GM21423 (cell line): ENCODE data around the gene LMF2.

Experiments
- ATAC-seq: cut with Tn5 transposase; IDR thresholded peaks from one replicate; pipeline ENCODE4 v1.9.1; 2021; ENCODE audit warnings: mild to moderate bottlenecking, moderate library complexity; ENCODE audit not compliant: unreplicated experiment

The LMF2 gene

GRCh38 chr22:50505276-50505775 lies 2.2 kb downstream of the LMF2 start:
- no peak for ATAC-seq

GRCh38 chr22:50504369-50505211 lies 2.9 kb downstream of the LMF2 start:
- ATAC-seq = no peak

GRCh38 chr22:50503475-50504145 lies 3.9 kb downstream of the LMF2 start:
- ATAC-seq = no peak

GRCh38 chr22:50502628-50503474 lies 4.7 kb downstream of the LMF2 start:
- ATAC-seq = no peak

GRCh38 chr22:50502096-50502495 lies 5.4 kb downstream of the LMF2 start:
- ATAC-seq = no peak

- ATAC-seq = no peak
Observed at GRCh38 chr22:50500452-50500851, 7.0 kb downstream of the LMF2 start.

GRCh38 chr22:50498322-50498890 lies 9.1 kb downstream of the LMF2 start:
- ATAC-seq = no peak

- ATAC-seq = no peak
Observed at GRCh38 chr22:50497093-50497492, 10.4 kb downstream of the LMF2 start.

- no peak for ATAC-seq
Observed at GRCh38 chr22:50490531-50491308, 16.8 kb downstream of the LMF2 start.

GRCh38 chr22:50489363-50490243 lies 17.9 kb downstream of the LMF2 start:
- no peak for ATAC-seq

GRCh38 chr22:50488886-50489285 lies 18.6 kb downstream of the LMF2 start:
- no peak for ATAC-seq

GRCh38 chr22:50488006-50488677 lies 19.4 kb downstream of the LMF2 start:
- no peak for ATAC-seq

- ATAC-seq = no peak
Observed at GRCh38 chr22:50487290-50488005, 20.1 kb downstream of the LMF2 start.

GRCh38 chr22:50486561-50487289 lies 20.8 kb downstream of the LMF2 start, which contains the start of gene MIOX:
MIOX (plus strand) TSS chr22:50486859; CDS start chr22:50486898, 39 bp downstream.
- no peak for ATAC-seq

GRCh38 chr22:50485221-50486131 lies 22.0 kb downstream of the LMF2 start:
- no peak for ATAC-seq
